ENCODE results near the gene ZNF638. TPM values are rescaled to one million over a fixed set of nuclear protein-coding genes. Genes with fewer than 3 reads are reported as not detected.
A peak's percentile ranks its signal among the peaks of the same experiment; 100 is the strongest.
"Not testable (repeated sequence)": the region's sequence is repeated elsewhere in the genome, so short reads cannot be mapped to it uniquely, and the experiment has no call there.

Gene ZNF638, protein sequence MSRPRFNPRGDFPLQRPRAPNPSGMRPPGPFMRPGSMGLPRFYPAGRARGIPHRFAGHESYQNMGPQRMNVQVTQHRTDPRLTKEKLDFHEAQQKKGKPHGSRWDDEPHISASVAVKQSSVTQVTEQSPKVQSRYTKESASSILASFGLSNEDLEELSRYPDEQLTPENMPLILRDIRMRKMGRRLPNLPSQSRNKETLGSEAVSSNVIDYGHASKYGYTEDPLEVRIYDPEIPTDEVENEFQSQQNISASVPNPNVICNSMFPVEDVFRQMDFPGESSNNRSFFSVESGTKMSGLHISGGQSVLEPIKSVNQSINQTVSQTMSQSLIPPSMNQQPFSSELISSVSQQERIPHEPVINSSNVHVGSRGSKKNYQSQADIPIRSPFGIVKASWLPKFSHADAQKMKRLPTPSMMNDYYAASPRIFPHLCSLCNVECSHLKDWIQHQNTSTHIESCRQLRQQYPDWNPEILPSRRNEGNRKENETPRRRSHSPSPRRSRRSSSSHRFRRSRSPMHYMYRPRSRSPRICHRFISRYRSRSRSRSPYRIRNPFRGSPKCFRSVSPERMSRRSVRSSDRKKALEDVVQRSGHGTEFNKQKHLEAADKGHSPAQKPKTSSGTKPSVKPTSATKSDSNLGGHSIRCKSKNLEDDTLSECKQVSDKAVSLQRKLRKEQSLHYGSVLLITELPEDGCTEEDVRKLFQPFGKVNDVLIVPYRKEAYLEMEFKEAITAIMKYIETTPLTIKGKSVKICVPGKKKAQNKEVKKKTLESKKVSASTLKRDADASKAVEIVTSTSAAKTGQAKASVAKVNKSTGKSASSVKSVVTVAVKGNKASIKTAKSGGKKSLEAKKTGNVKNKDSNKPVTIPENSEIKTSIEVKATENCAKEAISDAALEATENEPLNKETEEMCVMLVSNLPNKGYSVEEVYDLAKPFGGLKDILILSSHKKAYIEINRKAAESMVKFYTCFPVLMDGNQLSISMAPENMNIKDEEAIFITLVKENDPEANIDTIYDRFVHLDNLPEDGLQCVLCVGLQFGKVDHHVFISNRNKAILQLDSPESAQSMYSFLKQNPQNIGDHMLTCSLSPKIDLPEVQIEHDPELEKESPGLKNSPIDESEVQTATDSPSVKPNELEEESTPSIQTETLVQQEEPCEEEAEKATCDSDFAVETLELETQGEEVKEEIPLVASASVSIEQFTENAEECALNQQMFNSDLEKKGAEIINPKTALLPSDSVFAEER (N-terminal part only)
- 40.0 and 48.4 TPM in 2 replicates for total RNA-seq (2014; rRNA removed; shearing (Covaris generic); ENCODE audit: low replicate concordance)

DNA sequence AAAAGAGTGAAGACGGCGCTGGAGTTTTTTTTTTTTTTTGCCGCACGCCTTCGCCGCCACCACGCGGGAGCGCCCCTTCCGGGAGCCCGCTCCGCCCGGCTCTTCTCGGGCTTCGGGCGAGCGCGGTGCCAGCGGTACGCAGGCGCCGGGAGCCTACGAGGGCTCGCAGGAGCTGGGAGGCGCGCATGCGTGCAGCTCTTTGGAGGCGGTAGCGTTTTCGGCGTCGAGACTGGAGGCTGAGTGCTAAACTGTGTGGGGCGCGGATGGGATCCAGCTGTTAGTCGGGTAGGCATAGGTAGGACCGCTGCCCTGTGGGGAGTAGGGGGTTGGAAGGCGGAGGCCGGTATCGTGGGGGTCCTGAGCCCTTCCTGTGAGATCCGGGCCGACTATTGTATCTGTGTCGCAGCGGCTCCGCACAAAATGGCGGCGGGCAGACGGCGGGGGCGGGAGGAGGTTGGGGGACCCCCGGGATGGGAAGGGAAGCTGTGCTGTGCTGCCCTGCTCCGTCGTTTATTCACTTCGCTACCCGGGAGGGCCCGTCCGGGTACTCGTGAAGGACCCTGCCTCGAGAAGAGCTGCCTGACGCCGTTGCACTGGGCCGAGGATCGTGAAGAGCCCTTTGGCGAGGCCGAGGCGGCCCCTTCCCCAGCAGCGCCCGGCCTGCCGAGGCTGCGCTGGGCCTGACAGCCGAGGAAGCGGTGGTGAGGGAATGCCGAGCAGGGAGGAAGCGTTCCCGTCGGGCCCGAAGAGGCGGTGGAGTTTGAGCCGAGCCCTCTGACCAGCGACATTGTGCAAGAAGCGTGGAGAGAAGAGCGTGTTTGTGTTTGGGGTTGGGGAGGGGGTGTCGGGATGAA, at the start of gene ZNF638:
Gene ZNF638, plus strand, starts transcription at position 202 of the 854 bp plus-strand sequence. CDS start 17,173 bp downstream, outside the sequence.
- Histone ChIP-seq H3K27me3 (no peaks in the 10 kb centered on the region), H3K9me3 (no peaks in the 10 kb centered on the region), H3K4me3 (peak within 1 kb of the TSS; percentile 99), H3K36me3 (peaks cover 16% of the 10 kb centered on the region)
- peak; percentile 91 for DNase-seq

DNA sequence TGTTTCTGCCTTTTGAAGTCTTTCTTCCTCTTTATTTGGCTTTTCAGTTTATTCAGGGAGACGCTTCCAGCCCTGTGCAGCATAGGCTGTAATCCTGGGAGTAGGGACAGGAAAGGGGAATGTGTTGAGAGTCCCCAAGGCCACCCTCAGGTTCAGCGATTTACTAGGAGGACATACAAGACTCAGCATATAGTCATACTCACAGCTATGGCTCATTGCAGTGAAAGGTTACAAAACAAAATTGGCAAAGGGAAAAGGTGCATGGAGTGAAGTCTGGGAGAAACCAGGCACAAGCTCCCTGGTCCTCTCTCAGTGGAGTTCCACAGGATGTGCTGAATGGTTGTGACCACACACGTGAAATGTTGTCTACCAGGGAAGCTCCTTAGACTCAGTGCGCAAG, 49.6 kb upstream of the ZNF638 start:
- Histone ChIP-seq H3K36me3 (no peaks in the 10 kb centered on the region), H3K4me3 (no peak overlapping the region), H3K27me3 (no peaks in the 10 kb centered on the region), H3K9me3 (no peaks in the 10 kb centered on the region)
- DNase-seq: no peak

DNA sequence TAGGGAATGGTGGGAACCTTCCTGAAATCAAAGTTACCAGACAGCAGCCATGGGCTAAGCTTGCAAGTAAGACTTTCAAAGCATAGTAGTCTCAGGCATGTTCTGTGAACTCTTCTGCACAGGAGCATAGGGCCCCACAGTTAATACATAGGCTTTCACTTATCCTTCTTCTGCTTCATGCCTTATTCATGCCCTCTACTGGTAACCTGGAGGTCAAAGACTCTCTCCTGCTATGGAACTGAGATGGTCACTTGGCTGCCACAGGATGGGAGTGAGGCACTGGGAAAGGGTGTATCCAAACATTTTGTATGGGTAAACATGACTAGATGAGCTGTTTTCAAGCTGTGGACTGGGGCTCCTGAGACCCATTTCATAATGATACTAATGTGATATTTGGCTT, 49.1 kb upstream of the ZNF638 start:
- no peaks in the 10 kb centered on the region for H3K36me3 ChIP-seq
- H3K27me3 ChIP-seq: no peaks in the 10 kb centered on the region
- no peak for DNase-seq
- no peak overlapping the region for H3K4me3 ChIP-seq
- no peaks in the 10 kb centered on the region for H3K9me3 ChIP-seq

DNA sequence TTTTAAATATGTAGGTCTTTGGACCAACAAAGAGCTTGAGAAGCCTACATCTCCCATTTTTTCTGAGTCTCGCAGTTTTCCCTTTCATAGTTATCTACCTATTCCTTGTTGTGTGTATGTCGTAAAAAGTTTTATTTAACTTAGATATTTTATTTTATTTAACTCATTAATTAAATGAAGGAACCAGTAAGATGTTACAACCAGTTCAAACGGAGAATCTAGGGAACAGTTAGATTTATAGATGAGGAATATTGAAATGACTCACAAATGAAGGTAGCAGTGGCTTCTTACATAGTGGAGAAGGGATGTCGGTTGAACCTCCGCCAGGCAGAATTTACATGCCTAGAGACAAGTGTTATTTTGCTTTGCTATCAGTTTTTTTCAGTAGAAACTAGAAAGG, 48.5 kb upstream of the ZNF638 start:
- Histone ChIP-seq H3K36me3 (no peaks in the 10 kb centered on the region), H3K4me3 (no peak overlapping the region), H3K27me3 (no peaks in the 10 kb centered on the region), H3K9me3 (no peaks in the 10 kb centered on the region)
- no peak for DNase-seq

DNA sequence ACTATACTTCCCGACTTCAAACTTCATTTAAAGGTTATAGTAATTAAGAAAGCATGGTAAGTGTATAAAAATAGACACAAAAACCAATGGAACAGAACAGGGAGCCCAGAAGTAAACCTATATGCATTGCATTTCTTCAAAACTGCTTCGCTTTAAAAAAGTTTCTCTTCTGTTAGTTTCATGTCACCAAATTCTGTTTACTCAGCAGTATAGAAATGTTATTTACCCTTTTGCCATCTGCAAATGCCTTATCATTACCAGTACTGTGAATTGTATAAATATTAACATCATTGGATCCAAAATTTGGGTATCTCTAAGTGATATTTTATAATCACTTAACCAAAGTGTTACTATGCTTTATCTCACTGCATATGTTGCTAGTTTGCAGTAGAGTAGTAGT, 45.9 kb upstream of the ZNF638 start:
- Histone ChIP-seq H3K27me3 (no peaks in the 10 kb centered on the region), H3K4me3 (no peak overlapping the region), H3K36me3 (no peaks in the 10 kb centered on the region), H3K9me3 (no peaks in the 10 kb centered on the region)
- DNase-seq: no peak

DNA sequence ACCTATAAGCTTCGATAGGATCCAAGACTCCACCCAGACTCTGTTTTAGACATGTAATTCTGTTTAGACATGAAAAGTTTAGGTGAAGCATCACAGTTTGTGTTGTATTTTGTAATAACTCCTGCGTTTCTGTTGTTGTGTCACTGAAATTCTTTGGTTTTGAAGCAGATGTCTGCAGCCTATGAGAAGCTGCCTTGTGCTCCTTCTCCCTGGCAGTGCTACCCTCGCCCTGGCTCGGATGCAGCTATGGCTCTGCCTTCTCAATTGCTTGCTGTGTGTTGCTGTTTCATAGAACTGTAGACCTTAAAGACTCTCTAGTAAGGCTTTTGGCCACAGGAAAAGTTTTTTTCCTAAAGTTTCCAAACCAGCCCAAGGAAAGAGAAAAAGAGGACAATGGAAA, 40.2 kb upstream of the ZNF638 start:
- H3K36me3 ChIP-seq: no peaks in the 10 kb centered on the region

DNA sequence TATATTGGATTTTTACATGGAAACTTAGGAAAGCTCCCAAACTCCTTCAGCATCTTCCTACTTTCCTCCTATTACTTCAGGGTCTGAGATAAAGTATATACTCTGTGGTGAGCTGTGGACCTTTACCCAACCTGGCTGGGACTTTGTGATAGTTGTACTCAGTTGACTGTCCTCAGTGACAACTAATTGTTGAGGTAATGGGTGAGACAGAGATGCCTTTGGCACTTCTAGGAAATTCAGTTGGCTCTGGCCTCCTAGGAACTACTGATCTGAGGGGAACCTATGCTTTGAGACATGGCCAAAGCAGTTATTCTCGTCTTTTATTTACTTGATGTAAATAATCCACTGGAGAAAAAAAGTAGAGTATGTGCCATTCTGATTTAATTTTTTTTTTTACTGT, 39.4 kb upstream of the ZNF638 start:
- Histone ChIP-seq H3K9me3 (no peaks in the 10 kb centered on the region), H3K27me3 (no peaks in the 10 kb centered on the region), H3K4me3 (no peak overlapping the region), H3K36me3 (no peaks in the 10 kb centered on the region)
- no peak for DNase-seq

More for the DNA sequence above, 40.2 kb upstream of the ZNF638 start:
- H3K9me3 ChIP-seq: no peaks in the 10 kb centered on the region
- no peaks in the 10 kb centered on the region for H3K27me3 ChIP-seq
- peak; percentile 39 for DNase-seq
- H3K4me3 ChIP-seq: no peak overlapping the region

DNA sequence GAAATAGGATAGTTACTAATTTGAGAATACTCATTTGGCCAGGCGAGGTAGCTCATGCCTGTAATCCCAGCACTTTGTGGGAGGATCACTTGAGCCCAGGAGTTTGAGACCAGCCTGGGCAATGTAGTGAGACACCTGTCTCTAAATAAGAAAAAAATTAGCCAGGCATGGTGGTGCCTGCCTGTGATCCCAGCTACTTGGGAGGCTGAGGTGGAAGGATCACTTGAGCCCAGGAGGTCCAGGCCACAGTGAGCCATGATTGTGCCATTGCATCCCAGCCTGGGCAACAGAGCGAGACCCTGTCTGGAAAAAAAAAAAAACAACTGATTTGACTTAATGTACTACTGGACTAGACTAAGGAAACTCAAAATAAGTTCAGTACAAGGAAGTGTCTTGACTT, 32.7 kb upstream of the ZNF638 start:
- DNase-seq: no peak
- H3K36me3 ChIP-seq: no peaks in the 10 kb centered on the region

DNA sequence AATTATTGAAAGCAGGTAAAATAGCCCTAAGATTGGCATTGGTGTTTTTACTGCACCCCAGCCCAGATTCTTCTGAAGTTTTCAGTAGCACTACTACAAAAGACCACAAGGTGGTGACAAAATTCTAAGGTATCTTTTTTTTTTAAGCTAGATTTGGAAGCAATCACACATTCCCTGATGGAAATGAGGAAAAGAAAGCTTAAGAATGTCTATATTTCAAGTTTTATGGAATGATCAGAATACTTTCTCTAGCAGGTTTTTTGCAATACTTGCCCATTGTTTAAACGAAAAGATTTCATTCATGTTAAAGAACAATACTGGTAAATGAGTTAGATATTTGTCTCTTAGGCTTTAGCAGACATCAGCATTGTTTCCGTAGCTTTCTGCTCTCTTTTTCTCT, 32.1 kb upstream of the ZNF638 start:
- H3K36me3 ChIP-seq: no peaks in the 10 kb centered on the region

More for the DNA sequence above, 32.7 kb upstream of the ZNF638 start:
- H3K4me3 ChIP-seq: no peak overlapping the region
- H3K27me3 ChIP-seq: no peaks in the 10 kb centered on the region
- H3K9me3 ChIP-seq: no peaks in the 10 kb centered on the region

DNA sequence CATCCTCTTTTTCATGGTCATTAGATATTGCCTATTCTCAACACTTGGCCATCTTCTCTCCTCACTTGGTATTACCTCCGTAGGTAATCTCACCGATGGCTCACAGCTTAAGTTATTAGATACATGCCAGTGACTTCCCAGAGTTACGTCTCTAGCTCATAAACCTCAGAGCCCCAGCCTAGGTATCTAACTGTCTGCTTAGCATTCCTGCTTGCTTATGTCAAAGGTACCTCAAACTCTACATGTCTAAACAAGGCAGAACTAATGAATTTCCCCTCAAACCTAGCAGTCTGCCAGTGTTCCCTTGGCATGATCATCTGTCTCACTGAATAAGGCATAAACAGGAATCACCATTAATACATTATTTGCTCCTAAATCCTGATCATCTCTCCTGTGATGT, 27.7 kb upstream of the ZNF638 start:
- Histone ChIP-seq H3K36me3 (no peaks in the 10 kb centered on the region), H3K4me3 (no peak overlapping the region), H3K27me3 (no peaks in the 10 kb centered on the region), H3K9me3 (no peaks in the 10 kb centered on the region; the same call in 1 of the 2 replicates)
- DNase-seq: no peak

More for the DNA sequence above, 32.1 kb upstream of the ZNF638 start:
- Histone ChIP-seq H3K9me3 (no peaks in the 10 kb centered on the region), H3K4me3 (no peak overlapping the region), H3K27me3 (no peaks in the 10 kb centered on the region)
- DNase-seq: no peak

DNA sequence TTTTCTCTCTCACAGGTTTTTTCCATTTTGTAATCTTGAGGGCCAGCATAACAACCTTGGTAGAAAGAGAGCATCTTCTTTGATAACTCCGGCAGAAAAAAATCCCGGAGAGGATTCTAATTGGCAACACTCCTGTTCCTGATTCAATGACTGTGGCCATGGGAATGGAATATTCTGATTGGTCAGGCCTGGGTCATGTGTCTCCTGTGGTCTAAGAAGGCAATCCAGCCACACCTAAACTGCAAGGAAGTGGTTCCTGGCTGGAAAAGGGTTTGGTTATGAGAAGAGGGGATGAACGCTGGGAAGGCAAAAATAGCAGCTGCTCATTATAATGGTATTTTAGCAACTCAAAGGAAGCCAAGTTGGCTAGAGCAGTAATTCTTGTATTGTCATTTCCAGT, 24.8 kb upstream of the ZNF638 start:
- no peak overlapping the region for H3K4me3 ChIP-seq
- H3K9me3 ChIP-seq: no peaks in the 10 kb centered on the region; the same call in 1 of the 2 replicates
- H3K27me3 ChIP-seq: no peaks in the 10 kb centered on the region
- peak; percentile 92 for DNase-seq
- no peaks in the 10 kb centered on the region for H3K36me3 ChIP-seq

DNA sequence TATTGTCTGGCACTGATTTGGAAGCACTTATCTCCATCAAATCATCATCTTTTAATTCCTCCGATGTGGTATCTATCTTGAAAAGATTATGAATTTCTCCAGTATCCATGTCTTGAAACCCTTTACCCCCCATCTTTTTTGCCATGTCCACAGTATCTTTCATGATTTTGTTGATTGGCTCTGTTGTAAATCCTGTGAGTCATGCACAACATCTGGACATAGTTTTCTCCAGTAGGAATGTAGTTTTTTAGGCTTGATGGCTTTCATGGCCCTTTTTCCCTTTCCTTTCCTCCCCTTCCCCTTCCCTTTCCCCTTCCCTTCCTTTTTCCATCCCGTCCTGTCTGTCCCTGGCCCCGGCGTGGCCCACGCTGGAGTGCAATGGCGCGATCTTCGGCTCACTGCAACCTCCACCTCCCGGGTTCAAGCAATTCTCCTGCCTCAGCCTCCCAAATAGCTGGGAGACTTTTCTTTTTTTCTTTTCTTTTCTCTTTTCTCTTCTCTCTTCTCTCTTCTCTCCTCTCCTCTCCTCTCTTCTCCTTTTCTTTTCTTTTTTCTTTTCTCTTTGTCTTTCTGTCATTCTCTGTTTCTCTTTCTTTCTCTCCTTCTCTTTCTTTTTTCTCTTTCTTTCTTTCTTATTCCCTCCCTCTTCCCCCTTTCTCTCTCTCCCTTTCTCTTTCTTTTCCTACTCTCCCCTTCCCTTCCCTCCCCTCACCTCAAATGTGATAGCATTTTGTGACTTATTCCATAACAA, 18.4 kb upstream of the ZNF638 start:
- DNase-seq: no peak
- Histone ChIP-seq H3K27me3 (no peaks in the 10 kb centered on the region), H3K9me3 (peaks cover 5% of the 10 kb centered on the region)

DNA sequence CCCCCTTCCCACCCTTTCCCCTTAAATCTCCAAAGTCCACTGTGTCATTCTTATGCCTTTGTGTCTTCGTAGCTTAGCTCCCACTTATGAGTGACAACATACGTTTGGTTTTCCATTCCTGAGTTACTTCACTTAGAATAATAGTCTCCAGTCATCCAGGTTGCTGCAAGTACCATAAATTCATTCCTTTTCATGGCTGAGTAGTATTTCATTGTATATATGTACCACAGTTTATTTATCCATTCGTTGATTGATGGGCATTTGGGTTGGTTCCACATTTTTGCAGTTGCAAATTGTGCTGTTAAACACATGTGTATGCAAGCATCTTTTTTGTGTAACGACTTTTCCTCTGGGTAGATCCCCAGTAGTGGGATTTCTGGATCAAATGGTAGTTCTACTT, 14.5 kb upstream of the ZNF638 start:
- Histone ChIP-seq H3K4me3 (no peak overlapping the region), H3K9me3 (peaks cover 17% of the 10 kb centered on the region), H3K27me3 (no peaks in the 10 kb centered on the region), H3K36me3 (no peaks in the 10 kb centered on the region)
- DNase-seq: no peak

More for the DNA sequence above, 18.4 kb upstream of the ZNF638 start:
- H3K36me3 ChIP-seq: no peaks in the 10 kb centered on the region
- no peak overlapping the region for H3K4me3 ChIP-seq

DNA sequence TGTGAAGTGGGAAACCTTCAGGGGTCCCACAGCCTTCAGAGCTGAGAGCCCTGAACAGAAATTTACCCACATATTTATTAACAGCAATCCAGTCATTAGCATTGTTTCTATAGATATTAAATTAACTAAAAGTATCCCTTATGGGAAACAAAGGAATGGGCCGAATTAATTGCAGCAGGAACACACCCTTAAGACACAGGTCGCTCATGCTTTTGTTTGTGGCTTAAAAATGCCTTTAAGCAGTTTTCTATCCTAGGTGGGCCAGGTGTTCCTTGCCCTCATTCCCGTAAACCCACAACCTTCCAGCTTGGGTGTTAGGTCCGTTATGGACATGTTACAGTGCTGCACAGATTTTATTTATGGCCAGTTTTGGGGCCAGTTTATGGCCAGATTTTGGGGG, 13.7 kb upstream of the ZNF638 start:
- not testable (repeated sequence) for H3K27me3 ChIP-seq, H3K36me3 ChIP-seq, DNase-seq, H3K4me3 ChIP-seq
- peaks cover 17% of the 10 kb centered on the region for H3K9me3 ChIP-seq

DNA sequence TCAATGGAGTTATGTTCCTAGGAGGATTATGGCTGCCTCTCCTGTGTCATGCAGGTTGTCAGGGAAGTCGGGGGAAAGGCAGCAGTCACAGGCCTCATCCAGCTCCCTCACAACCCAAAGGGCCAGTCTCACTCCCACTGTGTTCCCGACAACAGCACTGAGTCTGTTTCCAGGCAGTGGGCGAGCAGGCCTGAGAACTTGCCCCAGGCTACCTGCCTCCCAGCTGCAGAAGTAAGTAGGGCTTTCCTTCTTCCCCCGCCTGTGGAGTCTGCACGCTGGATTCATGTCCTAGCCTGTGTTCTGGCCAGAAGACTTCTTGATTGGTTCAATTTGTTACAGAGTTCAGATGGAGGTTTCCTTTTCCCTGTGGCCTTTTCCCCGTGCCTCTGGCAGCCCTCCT, 8.2 kb upstream of the ZNF638 start:
- no peaks in the 10 kb centered on the region for H3K27me3 ChIP-seq
- no peak for DNase-seq
- H3K36me3 ChIP-seq: no peaks in the 10 kb centered on the region
- H3K4me3 ChIP-seq: no peak overlapping the region
- peaks cover 11% of the 10 kb centered on the region; the same call in 1 of the 2 replicates for H3K9me3 ChIP-seq
